ENCODE results near the gene RMP24.

DNA sequence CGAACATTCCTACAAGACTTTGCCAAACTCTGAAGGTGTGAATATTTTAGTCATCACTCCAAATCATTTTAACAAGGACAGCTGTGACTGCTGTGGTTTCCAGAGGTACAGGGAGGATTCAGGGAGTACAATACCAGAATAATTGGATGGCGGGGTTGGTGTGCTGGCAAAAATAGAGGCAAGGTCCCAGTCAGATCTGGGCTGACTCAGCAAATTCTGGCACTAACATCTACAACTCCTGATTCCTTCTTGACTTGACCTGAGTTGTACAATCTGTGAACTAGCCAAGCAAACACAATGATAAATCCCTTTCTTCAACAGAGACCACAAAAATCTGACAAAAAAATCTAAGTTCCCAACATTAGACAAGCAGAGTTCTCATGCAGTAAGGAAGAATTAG, 40.4 kb downstream of the RMP24 start:
- no peak for TF ChIP-seq CTCF (IDR thresholded peaks at IDR 0.05)
- TF ChIP-seq POLR2A (IDR thresholded peaks at IDR 0.05), result no peak
- TF ChIP-seq EP300 (IDR thresholded peaks at IDR 0.05), result no peak
- no peak for TF ChIP-seq POLR2AphosphoS5 (IDR thresholded peaks at IDR 0.05)
